ENCODE measurements around the gene CREG1. TPM values are rescaled to one million over a fixed set of nuclear protein-coding genes. Genes with fewer than 3 reads are reported as not detected.

The CREG1 gene
- total RNA-seq, 1 donor = 34.1 TPM

DNA sequence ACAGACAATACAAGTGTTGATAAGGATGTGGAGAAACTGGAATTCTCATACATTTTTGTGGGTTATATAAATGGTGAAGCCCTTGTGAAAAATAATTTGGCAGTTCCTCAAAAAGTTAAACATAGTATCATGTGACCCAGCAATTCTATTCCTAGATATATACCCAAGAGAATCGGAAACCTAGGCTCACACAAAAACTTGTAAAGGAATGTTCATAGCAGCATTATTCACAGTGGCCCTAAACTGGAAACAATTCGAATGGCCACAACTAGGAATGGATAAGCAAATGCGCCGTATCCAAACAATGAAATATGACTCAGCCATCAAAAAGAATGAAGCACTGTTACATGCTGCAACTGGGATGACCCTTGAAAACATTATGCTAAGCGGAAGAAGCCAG, 31.3 kb downstream of the CREG1 start:
- TF ChIP-seq, protein P1, sequence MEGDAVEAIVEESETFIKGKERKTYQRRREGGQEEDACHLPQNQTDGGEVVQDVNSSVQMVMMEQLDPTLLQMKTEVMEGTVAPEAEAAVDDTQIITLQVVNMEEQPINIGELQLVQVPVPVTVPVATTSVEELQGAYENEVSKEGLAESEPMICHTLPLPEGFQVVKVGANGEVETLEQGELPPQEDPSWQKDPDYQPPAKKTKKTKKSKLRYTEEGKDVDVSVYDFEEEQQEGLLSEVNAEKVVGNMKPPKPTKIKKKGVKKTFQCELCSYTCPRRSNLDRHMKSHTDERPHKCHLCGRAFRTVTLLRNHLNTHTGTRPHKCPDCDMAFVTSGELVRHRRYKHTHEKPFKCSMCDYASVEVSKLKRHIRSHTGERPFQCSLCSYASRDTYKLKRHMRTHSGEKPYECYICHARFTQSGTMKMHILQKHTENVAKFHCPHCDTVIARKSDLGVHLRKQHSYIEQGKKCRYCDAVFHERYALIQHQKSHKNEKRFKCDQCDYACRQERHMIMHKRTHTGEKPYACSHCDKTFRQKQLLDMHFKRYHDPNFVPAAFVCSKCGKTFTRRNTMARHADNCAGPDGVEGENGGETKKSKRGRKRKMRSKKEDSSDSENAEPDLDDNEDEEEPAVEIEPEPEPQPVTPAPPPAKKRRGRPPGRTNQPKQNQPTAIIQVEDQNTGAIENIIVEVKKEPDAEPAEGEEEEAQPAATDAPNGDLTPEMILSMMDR (IDR thresholded peaks at IDR 0.05; ENCODE audit: insufficient read depth, low read depth, low read length) = no peak
- no peak for DNase-seq (ENCODE audit: low read depth)
- H3K4me3 ChIP-seq (ENCODE audit: low read depth, low read length) = no peak overlapping the region

DNA sequence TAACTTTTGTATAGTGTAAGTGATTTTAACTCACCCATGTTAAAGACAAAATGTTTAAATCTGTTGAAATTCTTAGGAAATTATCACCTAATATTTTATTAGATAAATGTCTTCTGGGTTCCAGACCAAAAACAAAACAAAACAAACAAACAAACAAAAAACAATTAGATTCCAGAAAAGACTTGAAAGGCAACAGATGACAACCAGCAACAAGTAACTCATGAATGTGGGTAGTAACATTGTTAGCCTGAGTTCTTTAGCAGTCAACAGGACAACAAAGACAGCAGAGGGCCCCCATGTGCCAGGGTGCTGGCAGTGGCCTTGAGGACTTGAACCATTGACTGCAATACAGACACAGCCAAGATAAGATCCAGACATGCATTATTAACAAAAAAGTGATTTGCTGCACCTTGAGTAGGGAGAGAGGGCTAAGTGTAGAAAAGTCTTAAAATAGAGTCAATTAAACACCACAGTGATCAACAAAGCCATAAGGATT, 32.8 kb downstream of the CREG1 start:
- TF ChIP-seq, protein P1 (IDR thresholded peaks at IDR 0.05; ENCODE audit: insufficient read depth, low read depth, low read length) = no peak
- no peak for DNase-seq (ENCODE audit: low read depth)
- H3K4me3 ChIP-seq (ENCODE audit: low read depth, low read length) = no peak overlapping the region

DNA sequence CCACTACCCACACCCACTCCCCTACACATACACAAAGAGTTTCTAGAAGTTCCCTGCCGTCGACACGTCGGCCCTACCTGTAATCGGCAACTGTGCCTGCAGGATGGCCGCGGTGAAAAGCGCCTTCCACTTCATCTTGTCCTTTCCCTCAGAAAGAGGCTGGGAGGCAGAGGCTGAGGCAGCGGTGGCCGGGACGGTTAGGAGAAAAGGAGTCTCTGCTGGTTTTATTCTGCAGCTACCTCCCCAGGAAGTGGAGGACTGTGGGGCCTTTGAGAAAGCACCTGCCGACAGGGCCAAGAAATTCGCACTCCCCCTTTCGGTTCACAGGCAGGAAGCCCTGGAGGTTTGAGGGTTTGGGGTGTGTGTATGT, 35.2 kb downstream of the CREG1 start, which contains the start of gene CD247:
Gene CD247, minus strand, starts transcription at position 199 of the 370 bp plus-strand sequence. Its CDS starts 64 bp downstream, at position 135.
- H3K4me3 ChIP-seq (ENCODE audit: low read depth, low read length) = no peak within 1 kb of the TSS
- TF ChIP-seq, protein P1 (IDR thresholded peaks at IDR 0.05; ENCODE audit: insufficient read depth, low read depth, low read length) = no peak
- DNase-seq (ENCODE audit: low read depth) = no peak

DNA sequence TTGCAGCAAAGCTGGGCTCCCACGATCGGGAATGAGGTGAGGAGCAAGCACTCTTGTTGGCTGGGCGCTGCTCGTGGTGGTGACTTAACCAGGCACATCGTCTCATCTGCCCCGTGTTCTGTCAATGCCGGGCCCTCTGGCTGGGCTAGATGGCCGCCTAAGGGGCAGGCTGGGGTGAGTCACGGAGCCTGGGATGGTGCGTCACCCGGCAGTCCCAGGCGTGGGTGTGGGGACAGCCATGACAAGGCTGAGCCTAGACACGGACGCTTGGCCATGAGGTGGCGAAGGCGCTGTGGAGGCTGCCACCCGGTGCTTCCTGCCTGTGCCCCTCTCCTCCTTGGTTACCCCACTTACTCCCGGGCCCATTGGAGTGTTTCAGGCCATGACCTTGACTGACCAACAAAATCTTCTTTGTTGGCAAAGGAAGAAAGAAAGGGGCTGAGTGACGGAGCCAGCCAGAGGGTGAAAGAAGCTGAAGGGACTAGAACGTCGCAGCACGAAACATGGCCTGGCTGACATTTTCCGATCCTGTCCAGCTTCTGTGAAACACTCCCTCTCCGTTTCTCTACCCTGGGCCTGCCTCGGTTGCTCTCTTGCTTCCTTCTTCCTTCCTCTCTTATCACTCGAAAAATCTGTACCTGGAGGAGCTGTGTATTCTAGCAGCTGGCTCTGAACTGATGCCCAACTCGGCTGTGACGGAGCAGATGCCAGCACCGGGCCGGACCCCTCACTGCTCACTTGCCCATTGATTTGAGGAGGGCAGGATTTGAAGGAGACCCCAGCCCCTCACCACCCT, 35.8 kb downstream of the CREG1 start:
- no peak for DNase-seq (ENCODE audit: low read depth)
- TF ChIP-seq, protein P1 (IDR thresholded peaks at IDR 0.05; ENCODE audit: insufficient read depth, low read depth, low read length) = no peak
- no peak overlapping the region for H3K4me3 ChIP-seq (ENCODE audit: low read depth, low read length)

DNA sequence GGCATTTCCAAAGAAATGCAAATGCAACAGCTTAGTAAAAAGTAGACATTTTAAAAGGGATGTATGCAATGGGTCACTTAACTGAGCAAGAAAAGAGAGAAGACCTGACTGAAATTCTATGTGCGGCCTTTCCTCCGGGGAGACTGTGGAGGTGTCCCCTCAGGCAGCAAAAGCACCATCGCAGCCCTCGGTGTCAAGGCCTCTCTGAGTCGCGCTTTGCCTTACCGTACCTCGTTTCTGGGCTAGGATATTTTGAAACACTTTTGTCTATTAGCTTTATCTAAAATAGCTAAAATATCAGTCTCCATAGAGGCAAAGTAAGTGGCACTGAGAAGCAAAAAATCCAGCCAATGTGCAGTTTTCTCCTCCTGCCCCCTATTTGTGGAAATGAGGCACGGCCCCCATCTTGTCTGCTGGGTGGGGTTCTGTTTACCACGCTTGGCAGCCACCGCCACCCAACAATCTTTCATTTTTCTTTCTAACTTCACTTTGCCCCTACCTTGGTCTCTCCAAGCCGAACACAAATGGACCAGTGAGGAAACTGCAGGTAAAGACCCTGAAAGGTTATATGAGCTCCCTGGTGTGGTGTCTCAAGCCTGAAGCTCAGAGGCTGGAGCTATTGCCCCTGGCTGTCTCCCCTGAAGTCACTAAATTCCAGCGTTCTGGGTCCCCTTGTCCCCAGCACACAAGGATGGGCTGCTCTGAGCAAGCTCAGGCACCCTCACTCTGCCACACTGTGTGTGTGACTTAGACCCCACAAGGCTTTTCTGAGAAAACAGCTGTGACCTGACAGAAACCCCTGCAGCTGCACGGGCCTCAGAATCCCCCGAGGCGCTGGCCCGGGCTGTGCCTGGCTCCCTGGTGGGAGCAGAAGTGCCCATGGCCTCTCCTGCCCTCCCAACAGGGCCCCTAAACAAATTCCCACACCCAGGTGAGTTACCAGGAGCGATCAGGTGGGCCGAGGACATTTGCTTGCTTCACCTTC, 36.9 kb downstream of the CREG1 start:
- no peak for DNase-seq (ENCODE audit: low read depth)
- TF ChIP-seq, protein P1 (IDR thresholded peaks at IDR 0.05; ENCODE audit: insufficient read depth, low read depth, low read length) = no peak
- H3K4me3 ChIP-seq (ENCODE audit: low read depth, low read length) = no peak overlapping the region

DNA sequence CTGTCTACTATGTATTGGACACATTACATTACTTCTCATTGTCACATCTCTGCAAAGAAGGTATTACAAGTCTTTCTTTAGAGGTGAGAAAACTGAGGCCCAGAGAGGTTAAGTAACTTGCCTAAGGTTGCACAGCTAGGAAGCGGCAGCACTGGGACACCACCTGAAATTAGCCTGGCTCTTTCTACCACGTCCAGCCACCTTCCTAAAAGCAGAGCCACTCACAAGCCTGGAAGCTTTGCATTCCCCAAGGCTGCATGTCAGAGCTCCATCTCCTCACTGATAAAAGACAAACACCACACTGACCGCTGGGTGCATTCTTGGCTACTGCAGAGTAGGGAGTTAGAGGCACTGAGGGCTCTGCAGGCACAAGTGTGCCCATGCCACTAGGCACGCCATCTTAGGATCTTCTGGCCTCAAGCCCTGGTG, 37.7 kb downstream of the CREG1 start:
- no peak overlapping the region for H3K4me3 ChIP-seq (ENCODE audit: low read depth, low read length)
- TF ChIP-seq, protein P1 (IDR thresholded peaks at IDR 0.05; ENCODE audit: insufficient read depth, low read depth, low read length) = no peak
- no peak for DNase-seq (ENCODE audit: low read depth)
